NCI-H1092 (cell line): ENCODE data around the gene CMKLR1.
A peak's percentile ranks its signal among the peaks of the same experiment; 100 is the strongest.

ENCODE experiments used
- DNase-seq: peaks from one replicate; lab custom pipeline; 2025; lab: John Stamatoyannopoulos, UW

Gene CMKLR1

GRCh38 chr12:108361606-108362005 lies 22.5 kb upstream of the CMKLR1 start:
- DNase-seq, result no peak

- DNase-seq, result no peak
These were observed 21.4 kb upstream of the CMKLR1 start for GRCh38 chr12:108360487-108360886.

DNA sequence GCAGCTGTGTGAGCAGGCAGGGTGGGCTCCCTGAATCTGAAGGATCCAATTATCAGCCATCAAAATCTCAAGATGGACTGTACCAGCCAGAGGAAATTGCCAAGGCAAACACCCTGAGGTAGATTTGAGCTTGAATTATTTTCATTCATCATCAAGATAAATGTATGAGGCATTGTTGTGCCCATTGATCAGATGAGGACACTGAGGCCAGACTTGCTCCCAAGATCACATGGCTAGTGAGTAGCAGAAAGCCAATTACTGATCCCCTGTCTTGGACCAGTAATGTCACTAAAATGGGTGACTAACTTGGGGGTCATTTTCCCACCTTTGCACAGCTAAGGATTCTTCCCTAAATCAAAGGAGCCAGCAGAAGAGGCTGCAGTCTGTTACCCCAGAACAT lies 20.9 kb upstream of the CMKLR1 start:
- no peak for DNase-seq

GRCh38 chr12:108358580-108358965 lies 19.5 kb upstream of the CMKLR1 start:
- no peak for DNase-seq

DNA sequence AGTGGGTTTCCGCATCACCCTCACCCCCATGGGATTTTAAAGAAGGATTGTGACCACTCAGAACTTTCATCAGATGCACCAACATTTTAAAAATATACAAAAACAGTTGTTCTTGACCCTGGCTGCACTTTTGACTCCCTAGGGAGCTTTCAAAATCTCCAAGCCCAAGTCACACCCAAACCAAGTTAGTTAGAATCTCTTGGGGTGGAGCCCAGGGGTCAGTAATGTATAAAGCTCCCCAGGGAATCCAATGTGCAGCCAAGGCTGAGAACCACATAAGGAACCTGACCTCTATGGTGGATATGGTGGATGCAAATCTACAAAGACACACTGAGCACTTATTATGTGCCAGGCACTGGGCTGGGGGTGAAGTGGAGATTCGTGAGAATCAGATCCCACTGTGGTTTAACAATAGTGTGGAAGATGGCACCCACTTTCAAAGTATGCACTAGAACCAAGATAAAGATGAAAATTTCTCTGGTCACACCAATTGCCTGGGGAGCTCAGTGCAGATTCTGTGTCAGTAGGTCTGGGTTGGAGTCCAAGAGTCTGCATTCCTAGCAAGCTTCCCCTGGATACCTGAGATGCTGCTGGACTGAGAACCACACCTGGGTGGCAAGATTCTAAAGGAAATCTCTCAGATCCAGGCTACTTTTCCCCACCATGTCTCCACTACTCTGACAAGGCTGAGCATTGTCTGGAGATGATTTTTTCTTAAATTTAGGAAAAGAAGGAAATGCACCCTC lies 18.9 kb upstream of the CMKLR1 start:
- DNase-seq, result no peak

DNA sequence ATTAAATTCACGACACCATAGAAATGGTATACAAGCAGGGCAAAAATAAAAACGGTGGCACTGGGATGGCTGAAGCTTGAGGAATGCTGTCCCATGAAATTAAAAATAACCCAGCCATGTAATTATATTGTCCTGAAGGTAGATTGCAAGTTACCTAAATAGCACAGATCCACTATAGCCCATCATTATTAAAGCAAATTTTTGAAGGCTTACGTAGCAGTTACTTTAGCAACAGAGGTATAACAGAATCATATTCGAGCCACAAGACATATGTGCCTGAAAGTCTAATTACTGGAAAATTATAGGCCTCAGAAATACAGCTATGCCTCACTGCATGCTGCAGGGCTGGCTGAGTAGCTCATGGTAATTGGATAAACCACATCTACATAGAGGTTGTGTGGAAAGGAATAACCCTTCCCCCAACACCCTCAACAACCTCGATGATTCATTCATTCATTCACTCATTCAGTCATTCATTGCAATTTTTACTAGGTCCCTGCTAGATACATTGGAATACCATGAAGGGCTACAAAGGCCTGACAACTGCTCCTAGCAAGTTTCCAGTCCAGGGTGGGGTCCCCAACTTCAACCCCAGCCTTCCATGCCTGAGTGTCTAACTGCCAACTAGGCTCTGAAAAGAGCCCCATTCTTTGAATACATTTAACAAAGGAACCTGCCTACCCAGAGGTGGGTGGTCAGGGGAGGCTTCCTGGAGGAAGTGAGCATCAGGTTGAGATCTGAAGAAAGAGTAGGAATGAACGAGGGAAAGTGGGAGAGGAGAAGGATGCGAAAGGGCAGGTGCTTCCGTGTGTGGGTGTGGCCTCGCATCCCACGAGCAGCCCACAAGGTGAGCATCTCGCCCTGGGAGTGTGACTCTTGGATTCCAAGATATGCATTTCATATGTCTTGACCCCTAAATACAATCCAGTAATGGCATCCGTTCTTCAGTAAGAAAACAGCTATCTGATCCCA lies 18.0 kb upstream of the CMKLR1 start:
- no peak for DNase-seq

DNA sequence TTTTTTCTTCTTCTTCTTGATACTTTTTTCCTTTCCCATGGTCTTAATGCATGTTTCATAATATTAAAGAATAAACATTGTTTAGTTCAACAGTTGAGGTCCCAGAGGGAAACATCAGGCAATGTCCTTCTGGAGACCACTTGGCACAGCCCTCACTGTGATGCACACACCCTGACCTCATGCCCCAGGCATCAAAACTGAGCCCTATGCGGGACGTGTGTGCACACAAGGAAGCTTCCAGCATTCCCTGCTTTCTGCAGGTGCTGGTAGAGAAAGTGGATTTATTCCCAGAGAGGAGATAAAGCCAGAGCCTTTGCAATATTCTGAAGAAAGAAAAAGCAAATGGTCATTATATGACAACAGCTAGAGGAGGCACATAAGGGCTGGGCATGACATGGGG lies 16.0 kb upstream of the CMKLR1 start:
- no peak for DNase-seq

DNA sequence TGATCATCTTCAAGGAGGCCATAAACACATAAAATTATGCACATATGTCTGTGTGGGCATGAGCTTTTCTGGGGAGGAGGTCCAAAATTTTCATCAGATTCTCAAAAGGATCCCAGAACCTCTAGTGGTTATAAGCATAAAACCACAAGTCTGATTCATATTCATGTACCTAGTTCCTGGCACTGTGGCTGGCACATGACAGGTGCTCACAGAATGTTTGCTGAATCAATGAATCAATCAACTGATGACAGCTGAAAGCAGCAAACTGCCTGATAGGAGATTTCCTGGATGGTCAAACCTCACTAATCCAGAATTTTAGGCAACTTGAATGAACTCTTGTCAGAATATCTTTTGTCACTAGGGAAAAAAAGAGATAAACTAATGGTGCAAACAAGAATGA lies 13.5 kb upstream of the CMKLR1 start:
- DNase-seq, result no peak

- no peak for DNase-seq
These were observed 11.4 kb upstream of the CMKLR1 start for GRCh38 chr12:108350511-108350910.

DNA sequence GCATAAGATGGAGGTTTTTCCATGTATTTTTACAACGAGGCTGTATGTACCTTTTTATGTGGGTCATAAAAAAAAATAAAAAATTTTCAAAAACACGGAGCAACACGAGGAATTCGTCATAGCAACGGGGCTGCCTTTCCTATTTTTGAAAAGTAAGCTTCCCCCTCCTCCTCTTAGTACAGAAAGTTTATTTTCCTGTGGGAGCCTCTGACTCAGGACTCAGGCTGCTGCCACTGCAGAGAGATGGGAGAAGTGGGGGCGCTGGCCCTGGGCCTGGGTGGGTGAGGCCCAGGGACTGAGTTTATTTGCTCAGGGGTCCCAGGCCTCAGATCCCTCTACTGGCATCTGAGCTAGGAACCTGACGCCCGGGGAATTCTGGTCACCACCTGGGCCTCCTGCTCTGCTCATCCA lies 10.2 kb upstream of the CMKLR1 start:
- DNase-seq, result no peak

GRCh38 chr12:108348842-108349241 lies 9.7 kb upstream of the CMKLR1 start:
- no peak for DNase-seq

DNA sequence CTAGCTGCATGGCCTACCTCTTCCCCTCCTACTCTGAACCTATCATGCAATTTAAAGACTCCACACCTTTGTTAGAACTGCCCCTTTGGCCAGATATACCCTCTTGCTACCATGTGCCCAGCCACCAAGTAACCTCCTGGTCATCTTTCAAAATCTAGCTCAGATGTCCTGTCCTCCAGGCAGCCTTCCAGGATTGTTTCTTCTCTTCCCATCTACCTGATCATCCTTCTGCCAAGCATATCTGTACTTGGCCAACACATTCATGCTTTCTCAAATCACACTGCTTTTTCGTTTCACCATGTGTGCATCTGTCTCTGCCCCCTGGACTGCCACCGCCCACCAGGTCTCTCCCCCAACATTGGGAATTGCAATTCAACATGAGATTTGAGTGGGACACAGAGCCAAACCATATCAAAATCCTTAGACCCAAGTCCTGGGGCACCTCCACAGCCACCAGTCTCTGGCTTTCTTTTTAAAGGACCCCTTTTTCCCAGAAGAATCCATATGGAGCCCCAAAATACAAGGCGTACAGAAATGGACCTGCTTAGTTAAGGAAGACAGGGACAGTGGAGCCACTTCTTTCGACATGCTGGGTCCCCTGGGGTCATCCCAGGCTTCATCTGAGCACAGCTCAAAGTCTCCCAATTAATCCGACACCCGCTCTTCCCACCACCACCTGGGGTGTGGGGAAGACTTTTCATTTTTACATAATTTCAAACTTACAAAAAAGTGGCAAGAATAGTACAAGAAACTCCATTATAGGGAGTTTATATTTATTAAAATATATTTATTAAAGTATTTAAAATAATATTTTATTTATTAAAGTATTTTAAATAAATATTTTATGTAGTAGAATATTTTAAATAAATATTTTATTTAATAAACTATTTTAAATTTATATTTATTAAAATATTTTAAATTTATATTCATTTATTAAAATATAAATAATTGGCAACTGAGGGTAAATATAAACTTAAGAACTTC lies 7.9 kb upstream of the CMKLR1 start:
- no peak for DNase-seq

DNA sequence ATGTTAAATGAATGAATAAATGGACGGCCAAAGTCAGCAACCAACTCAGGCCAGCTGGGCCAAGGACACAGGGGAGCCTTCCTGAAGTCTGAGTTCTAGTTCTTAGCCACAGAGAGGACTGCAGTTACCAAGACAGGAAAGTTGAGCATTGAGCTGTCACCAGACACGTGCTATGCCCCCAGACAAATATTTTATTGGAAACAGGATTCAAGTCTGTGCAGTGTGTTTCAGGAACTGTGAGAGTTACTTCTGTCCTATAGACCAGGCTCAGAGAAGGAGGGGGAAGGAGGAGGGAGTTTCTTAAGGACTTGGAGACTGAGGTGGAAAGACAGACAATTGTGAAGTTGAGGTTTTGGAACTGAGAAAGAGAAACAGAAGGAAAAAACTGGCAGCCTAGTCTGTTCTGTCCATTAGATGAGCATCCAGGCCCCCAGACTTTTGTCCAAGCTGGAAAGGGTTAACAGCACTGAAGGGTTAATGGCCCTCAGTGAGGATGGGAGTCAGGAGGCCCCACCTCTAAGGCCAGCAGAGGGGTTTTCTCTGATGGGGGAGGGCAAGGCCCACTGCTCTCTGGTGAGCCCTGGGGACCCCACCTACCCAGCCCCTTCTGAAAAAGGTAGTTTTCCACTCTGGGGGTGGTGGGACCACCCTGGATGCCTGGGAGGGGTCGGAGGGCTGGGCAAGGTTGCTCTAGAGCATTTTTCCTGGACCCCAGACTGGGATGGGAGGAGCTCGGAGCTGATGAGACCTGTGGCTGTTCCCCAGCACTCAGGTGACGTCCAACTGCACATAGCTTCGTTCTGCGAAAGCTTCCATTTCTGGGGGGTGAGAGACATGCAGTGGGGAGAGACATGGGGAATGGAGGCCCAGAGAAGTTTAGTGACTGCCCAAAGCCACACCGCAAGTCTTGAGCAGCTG lies 6.9 kb upstream of the CMKLR1 start:
- DNase-seq, result no peak

DNA sequence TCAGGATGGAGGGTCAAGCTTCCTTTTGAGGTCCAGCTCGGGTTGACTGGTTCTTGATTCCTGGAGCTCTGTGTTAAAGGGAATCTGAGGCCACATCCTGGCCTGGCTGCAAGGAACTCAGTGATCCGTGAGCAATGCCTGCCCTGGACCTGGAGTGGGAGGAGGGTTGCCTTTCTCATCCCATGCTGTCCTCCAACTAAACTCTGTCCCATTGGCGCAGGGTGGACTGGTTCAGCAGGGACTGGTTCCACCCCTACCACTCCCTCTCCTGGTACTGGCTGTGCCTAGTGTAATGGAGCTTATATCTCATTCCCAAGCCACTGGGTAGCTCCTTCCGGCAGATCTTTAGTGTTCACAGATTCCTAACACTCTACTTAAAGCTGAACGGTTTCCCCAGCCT lies 3.9 kb upstream of the CMKLR1 start:
- no peak for DNase-seq

- DNase-seq, result no peak
These were observed 3.0 kb upstream of the CMKLR1 start for GRCh38 chr12:108341854-108342847.

DNA sequence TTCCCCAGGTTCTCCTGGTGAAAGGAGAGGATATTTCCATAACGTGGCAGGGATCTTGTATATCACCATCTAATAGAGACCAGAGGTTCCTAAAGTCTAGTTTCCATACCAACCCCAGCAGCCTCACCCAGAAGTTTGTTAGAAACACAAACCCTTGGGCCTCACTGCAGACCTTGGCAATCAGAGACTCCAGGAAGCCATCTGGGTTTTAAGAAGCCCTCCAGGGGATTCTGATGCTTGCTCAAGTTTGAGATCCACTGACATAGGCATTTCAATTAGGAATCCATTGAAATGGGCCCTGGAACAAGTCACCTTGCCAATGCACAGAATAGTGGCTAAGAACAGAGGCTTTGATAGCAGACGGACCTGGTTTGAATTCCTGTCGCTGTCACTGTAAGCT lies 2.2 kb upstream of the CMKLR1 start:
- DNase-seq, result no peak

DNA sequence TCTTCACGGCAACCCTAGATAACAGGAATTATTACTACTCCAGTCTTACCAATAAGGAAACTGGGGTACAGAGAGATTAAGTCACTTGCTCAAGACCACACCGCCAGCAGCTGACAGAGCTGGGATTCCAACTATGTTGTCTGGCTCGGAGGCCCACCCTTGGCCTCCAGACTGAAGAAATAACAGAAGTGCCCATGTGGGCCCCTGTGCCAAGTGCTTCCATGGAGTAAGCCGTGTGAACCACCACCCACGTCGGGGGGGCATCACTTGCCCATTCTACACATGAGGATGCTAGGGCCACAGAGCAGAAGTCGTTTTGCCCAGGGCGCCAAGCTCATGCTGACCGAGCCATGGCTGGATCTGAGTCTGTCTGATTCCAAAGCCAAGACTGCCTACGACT lies 926 bp upstream of the CMKLR1 start:
- no peak for DNase-seq

- peak; percentile 1 for DNase-seq
These were observed 1.6 kb downstream of the CMKLR1 start for GRCh38 chr12:108337235-108338223.
